GM18951 (cell line): Measurements from ENCODE around the gene TOM1L2.

Experiments
- POLR2A ChIP-seq: IDR thresholded peaks from 4 replicates; pipeline ENCODE4 v1.6.1; 2011; ENCODE audit warnings: mild to moderate bottlenecking; ENCODE audit not compliant: insufficient read length, insufficient read depth; ENCODE audit errors: extremely low read depth
- in situ Hi-C: fragments of 300-500 bp; cut with MboI; formaldehyde crosslinking; loops from one replicate; pipeline ENCODE4 v1.12.0; 2022; ENCODE audit warnings: low sequenced_read_pairs, mixed read lengths, inconsistent platforms; ENCODE audit not compliant: unreplicated experiment

TOM1L2 gene

DNA sequence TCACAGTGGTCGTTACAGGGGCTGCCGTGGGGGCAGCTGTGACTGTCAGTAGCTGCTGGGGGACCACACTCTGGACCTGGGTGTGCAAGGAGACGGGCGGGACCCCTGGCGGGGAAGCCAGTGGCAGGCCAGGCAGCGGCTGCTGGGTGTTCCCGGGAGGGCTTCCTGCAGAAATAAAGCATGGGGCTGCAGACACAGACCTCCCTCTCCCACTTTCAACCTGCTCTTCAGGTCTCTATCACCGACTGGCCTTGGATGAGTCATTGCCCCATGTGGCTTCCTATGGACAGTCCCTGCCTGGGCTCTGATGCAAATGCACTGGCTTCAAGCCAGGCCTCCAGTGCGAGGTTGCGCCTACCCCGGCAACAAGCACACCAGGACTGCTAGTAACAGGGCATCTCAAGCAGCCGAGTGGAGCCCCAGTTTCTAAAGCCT lies 152.6 kb downstream of the TOM1L2 start:
- in situ Hi-C loops: no loop called here
- TF ChIP-seq POLR2A: no peak

DNA sequence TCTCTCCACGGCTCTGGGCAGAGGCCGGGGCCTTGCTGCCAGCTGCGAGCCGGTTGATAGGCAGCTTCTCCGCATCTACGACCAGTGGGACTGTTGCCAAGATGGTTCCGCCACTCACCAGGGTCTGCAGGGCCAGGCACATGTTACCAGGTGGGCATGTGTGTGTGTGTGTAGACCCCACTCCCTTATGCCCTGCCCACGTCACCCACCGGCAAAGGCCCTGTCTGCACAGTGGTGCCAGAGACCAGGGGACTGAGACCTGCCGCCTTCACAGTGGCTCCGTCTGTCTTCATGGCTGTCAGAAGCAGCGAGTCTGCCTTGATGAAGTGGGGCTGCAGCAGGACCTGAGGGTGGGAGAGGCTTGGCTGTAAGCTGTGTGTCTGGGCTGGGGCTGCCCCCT lies 153.1 kb downstream of the TOM1L2 start:
- TF ChIP-seq POLR2A: no peak
- in situ Hi-C loops: no loop called here

DNA sequence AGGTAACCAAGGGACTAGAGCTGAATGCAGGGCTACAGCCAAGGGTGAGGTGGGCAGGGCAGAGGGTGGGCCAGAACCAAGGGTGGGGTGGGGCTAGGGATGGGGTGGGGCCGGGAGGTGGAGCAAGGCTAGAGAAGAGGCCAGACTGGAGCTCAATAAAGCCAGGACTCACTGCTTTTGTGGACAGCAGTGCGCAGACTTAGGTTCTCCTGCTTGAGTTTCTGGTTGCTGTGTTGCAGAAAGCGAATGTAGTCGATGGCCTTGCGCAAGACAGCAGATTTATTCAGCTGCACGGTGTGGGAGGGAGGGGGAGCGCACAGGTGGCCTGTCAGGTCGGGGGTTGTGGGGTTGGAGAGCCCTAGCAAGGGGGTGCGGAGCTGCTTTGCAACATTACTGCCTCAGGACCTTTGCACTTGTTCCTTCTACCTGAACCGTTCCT lies 154.1 kb downstream of the TOM1L2 start:
- no peak for TF ChIP-seq POLR2A
- in situ Hi-C loops: no loop called here

DNA sequence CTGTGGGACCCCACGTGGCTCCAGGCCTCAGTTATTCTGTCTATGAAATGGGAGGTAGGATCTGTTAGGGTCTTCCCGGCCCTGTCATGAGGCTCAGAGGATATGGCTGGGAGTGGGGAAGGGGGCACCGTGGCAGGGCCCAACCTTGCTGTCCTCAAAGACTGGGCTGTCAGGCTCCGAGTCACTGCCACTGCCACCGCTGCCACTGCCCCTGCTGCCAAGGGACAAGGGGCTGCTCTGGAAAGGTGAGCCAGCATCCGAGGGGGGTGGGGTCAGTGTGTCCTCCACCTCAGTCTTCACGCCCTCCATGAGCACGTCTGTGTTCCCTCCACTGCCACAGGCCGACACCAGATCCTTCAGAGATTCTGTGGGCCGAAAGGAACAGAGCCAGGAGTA lies 154.7 kb downstream of the TOM1L2 start:
- no peak for TF ChIP-seq POLR2A
- in situ Hi-C loops: no loop called here

DNA sequence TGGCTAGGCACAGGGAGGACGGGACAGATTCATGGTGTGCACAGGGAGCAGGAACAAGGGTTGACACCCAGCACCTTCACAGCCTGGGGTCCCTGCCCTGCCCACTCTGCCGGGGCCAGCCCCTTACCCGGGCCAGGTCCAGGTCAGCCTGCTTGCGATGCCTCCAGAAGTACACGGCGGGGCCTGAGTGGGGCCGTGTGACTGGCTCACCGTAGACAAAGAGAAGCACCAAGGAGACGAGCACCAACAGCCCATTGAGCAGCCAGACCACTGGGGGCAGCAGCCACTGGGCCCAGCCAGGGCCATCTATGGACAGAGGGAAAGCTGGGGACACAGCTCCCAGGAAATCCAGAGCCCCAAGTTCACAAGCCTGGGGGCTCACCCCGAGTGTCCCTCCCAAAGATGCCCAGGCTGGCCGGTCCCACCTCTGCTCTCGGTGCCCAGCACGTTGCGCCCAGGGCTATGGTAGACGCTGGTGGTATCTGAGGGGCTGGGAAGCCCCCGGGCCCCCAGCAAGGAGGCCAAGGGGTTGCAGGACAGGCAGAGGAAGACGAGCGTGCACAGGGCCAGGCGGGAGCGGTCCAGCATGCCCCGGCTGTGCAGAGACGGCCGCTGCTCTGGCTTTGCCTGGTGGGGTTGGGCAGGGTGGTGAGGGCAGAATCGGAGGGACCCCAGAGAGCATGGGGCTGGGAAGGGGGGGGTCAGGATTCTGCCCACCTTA lies 155.2 kb downstream of the TOM1L2 start:
- in situ Hi-C loops: no loop called here
- no peak for TF ChIP-seq POLR2A

DNA sequence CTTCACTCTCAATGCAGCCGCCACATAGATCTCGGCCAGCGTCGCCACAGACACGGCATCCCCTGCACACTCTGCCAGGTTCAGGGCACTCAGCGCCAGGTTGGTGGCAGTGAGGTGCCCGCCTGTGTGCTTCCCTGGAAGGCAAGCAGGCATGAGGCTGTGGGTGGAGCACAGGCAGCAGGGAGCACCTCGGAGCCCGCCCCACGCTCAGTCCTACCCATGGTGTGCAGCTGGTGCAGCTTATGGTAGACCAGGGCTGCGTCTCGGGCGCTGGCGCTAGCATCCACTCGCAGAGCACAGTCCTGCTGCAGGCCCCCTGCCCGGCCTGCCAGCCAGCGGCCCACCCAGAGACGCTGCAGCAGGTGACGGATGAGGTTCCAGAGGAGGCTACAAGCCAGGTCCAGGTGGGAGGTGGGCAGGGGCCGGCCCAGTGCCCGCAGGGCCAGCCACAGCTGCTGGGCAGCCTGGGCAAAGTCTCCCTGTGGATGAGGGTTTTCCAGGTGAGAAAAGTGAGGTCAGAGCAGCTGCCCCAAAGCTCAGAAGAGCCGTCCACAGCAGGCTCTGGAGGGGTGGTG lies 155.9 kb downstream of the TOM1L2 start:
- in situ Hi-C loops: no loop called here
- TF ChIP-seq POLR2A: no peak

DNA sequence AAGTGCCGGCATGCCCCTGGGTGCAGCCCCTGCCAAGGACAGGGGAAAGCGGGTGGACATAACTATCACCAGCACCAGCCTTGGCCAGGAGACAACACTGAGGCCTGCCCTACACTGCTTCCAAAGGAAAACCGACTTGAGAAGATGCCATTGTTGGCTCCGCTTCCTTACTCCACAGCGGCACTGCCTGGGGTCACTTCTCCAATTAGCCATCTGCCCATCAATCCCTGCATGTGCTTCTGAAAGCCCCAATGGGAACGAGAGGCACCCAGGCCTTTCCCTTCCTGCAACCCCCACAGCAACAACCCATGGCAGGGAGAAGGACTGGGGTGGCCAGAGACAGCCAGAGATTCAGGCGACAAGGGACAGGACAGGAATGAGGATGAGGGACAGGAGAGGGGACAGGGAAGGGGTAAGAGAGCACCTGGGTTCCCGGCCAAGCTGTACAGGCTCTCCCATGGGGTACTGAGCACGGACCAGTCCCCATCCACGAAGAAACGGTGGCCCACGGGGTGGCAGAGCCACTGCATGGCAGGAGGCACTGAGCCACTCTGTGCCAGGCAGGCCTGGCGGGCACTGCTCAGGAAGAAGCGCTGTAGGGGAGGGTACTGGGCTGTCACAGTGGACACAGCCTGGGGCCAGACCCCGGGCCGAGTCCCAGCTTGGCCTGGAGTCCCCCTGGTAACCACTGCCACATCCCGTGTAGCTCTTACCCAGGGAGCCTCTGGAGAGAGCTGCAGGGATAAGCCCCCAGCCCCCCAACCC lies 156.6 kb downstream of the TOM1L2 start:
- TF ChIP-seq POLR2A: no peak
- in situ Hi-C loops: no loop called here

DNA sequence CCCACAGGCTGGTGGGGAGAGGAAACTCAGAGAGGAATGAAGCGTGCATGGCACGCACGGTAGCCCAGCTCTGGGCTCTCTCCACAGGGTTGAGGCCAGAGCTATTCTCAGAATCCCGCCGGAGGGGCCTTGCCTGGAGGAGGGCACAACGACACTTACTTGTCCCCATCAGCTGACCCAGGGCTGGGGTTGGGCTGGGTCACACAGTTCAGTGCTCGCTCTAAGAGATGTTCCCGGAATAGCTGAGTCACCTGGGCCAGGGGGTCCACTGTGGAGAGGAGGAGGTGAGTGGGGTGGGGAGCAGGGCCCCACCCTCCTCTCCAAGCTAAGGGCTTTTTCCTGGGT lies 157.2 kb downstream of the TOM1L2 start:
- TF ChIP-seq POLR2A: no peak
- in situ Hi-C loops: no loop called here

DNA sequence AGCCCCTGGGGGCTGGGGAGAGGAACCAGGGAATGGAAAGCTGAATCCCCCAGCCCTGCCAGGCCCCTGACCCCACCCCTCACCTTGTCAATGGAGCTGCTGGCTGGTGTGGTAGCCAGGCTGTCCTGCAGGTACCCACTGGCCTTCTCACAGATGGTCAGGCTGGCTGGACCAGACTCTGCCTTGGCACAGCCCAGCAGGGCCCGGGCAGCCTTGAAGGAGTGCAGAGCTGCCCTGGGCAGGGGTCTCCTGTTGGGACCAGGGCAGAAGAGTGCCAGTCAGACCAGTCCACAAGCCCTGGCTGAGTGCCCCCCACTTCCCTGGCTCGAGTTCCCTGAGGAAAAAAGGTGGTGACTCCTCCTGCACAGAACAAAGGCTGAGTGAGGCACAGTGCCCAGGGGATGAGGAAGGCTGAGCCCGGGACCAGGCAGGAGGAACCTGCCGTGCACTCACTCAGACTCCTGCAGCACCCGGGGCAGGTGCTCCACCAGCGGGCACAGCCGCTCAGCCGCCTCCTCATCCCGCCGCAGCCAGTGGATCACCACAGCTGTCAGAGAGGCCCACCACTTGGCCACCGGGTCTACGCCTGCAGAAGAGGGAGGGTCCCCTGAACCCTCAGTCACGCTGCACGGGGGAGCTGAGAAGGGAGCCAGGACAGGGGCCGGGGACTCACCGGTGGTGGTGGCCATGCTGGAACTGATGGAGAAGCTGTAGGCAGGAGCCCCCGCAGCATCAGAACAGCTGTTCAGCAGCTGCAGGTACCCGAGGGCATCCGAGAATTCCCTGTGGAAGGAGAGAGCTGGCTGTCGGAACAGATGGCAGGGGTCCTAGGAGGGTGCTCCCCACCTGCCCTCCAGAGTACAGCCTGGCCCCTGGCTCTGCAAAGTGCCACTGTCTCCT lies 157.8 kb downstream of the TOM1L2 start:
- in situ Hi-C loops: no loop called here
- TF ChIP-seq POLR2A: no peak

DNA sequence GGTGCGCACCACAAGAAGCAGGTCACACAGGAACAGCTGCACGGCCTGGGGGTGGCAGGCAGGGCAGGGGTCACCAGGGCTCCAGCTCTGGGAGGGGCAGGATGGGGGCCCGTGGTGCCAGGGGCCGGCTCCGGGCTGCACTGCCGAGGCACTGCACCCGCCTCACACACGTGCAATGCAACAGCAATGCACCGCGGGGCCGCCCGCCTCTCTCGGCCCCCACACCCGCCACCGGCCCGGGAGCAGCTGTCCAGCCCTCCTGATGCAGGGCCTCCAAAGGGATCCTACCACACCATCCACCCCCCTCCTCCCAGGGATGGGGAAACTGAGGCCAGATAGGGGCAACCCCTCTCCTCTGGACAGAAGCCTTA lies 158.5 kb downstream of the TOM1L2 start:
- in situ Hi-C loops: no loop called here
- TF ChIP-seq POLR2A: no peak

DNA sequence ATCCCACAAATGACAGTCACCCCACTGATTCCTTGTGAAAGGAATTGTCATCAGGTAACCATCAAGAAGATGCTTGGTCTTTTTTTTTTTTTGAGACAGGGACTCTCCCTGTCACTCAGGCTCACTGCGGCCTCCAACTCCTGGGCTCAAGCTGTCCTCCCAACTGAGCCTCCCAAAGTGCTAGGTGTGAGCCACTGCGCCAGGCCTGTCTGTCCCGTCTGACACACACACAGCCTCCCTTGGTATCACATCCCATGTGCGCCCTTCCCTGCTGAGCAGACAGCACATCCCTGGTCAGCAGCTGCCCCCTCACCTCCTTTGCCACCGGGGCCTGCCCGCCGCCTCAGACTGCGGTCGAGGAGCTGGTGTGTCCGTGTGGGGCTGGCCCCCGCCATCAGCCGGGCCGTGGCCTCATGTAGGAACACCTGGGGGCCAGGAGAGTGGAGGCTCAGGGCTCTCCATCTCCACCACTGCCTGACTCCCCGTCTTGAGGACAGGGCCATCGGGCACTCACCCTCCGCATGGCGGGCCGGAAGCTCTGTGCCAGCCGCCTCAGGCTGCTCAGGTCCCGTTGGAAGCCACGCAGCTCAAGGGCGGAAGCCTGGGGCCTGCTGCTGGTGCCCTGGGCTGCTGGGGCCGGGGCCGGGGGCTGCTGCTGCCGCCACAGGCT lies 159.0 kb downstream of the TOM1L2 start:
- TF ChIP-seq POLR2A: no peak
- in situ Hi-C loops: no loop called here

DNA sequence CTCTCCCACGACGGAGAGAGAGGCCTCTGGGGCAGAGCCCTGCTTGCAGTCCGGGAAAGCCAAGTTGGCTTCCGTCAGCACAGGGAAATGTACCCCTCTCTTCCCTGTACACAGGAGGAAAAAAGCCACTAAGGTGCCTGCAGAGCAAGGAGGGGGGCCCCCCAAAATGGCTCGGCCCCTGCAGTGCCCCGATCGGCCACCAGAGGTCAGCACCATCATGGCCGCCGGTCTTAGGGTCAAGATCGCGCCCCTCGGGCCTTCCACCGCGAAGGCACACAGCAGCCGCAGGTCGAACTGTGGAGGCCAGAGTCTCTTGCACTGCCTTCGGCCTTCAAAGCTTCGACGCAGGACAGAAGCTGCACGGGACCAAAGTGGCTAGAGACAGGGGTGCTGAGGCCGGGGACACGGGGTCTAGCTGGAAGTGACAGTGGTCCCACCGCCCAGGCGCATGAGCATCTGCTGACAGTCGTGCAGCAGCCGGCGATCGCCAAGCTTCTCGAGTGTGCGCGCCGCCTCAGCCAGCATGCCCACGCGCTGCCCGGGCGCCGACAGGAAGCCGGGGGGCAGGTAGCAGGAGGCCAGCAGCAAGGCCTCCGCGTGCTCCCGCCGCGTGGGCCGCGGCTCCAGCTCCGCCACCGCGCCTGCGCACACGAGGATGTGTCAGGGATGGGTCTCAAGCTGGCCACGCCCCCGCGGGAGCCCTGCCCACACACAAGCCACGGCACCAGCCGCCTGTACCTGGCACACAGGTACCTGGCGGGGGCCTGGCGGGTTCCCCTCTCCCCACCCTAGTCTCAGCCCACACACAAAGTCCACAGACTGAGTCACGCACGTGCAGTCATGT lies 159.8 kb downstream of the TOM1L2 start:
- peak; percentile 19 for TF ChIP-seq POLR2A
- in situ Hi-C loops: no loop called here
